ENCODE results near the gene EPHB1.

The EPHB1 gene

DNA sequence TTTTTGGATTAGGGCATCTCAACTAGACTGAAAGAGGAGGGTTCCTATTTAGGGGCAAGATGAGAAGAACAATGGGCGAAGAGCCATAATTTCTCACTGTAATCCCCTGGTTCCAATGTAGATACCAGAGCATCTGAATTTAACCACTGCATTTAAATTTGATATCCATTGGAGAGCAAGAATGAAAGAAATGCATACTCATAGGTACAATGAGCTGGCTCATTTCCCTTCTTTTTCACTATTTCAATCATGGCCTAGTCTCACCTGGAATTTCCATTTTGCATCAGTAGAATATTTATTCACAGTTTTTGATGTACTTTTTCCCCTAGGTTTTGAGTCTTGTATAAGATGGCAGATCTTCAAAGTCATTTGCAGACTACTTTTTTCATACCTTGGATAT is 13.8 kb downstream of the EPHB1 start:
- DNase-seq: no peak

DNA sequence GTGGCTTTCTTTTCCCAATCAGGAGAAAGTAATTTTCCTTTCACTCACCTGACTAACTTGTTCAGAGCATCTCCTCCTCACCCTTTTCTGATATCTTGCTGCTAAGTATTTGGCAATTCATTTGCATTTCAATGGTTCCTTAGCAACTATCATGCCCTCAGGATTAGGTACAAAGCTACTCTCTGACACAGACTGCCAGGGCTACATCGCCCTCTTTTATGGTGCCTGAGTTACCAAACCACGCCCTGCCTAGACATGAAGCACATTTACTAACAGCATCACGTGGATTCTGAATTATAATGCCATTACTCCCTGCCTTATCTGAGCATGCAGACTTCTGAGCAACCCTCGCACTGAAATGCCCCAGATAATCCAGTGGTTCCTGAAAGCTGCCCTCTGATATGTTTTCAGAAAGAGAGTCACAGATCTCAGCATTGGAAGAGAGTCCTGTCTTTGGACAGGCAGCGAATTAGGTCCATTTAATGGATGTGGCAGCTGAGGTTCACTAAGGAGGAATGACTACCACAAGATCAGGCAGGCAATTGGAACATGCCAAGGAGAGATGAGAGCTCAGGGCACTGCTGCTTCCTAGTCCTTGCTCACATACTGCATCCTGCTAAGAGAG is 14.5 kb downstream of the EPHB1 start:
- no peak for DNase-seq

DNA sequence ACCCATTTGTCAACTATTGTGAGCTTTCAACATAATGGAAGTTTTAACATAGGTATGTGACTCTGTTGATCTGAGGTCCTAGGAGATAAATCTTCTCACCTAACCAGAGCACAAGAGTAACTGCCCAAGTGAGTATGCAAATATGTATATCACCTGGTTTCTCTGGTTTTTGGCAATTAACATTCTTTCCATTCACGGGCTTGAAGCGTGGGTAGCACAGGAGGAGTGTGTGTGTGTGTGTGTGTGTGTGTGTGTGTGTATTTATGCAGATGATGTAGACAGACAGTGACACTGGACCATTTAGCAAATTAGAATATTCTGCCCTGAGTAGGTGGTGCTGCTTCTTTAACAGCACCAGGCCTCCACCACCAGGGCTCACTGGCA is 15.0 kb downstream of the EPHB1 start:
- DNase-seq: no peak

DNA sequence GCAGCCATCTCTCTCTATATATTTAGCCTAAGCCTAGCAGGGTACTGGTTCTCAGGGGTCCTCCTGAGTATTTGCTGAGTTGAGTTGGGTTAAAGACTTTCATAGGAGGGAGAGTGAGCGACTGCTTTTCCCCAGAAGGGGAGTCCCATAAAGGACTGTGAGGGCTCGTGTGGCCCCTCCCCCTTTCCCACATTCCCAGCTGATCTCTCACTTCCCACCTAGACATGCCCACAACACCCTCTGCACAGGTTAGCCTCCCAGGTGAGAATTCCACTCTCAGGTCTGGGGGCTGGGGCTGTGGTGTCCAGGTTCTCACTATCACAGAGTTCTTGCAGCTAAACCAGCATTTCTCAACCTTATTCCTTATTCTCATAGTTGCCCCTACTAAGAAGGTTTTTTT is 15.8 kb downstream of the EPHB1 start:
- no peak for DNase-seq

DNA sequence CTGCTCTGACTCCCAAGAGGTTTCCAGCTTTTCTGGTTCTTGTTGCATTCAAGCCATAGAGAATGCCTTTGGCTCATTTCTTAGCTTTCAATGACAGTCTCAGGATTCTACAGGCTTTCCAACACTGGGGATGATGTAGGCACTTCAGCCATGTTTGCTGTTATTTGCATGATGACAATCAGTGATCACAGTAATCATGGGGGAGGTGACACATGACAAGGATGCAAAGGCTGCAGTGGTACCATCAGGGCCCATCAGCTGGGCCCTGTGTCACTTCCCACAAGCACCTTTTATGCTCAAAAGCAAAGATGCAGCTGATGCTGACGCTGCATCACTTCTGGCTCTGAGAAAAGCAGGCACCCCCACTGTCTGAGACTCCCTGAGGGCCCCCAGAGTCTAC is 18.6 kb downstream of the EPHB1 start:
- DNase-seq: no peak

DNA sequence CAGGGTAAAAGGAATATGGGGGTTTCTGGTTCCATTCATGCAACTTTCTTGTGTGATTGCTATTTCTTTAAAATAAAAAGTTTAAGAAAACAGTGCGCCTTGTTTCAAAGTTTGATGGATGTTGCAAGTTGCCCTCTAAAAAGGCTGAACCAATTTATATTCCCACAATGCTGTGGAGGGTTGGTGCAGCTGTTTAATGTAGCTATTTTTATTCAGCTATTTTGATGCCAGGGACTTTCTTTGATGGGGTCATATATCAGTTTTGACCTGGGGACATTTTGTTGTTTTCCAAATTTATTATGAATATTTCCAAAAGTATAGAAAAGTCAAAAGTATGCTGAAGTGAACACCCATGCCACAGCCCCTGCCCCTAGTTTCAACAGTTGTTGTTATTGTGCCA is 20.5 kb downstream of the EPHB1 start:
- no peak for DNase-seq

DNA sequence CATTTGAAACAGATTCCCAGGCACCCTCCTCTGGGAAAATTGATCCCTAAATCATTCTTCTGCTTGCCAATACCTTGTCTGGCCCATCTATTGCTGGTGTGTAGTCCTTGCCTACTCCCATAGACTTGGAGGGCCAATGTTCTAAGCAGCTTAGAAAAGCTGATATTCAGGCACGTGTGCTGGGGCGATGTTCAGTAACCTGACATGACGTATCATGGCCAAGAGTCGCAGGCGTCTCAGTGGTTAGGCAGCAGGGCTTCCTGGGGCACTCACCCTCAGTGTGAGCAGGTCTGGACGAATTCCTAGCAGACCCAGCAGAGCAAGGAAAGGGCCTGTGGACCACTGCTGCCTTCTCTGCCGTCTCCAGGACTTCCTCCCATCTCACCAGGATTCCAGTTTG is 21.6 kb downstream of the EPHB1 start:
- no peak for DNase-seq

DNA sequence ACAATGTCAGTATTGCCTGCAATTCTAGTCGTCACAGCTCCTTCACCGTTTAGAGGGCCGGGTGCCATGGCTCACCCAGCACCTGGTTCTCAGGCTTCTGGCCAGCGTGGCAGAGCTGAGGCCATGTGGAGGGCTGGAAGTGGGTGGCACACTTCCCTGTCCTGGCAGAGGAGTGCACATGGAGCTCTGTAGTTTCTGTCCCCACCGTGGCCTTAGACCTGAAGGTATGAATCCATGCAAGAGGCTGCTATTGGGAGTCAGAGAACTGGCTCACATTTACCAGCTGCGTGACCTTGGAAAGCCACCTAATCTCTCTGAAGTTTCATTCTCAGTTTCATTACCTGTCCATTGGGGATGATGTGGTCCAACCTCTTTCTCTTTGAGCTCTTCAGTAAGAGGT is 22.2 kb downstream of the EPHB1 start:
- DNase-seq: no peak

DNA sequence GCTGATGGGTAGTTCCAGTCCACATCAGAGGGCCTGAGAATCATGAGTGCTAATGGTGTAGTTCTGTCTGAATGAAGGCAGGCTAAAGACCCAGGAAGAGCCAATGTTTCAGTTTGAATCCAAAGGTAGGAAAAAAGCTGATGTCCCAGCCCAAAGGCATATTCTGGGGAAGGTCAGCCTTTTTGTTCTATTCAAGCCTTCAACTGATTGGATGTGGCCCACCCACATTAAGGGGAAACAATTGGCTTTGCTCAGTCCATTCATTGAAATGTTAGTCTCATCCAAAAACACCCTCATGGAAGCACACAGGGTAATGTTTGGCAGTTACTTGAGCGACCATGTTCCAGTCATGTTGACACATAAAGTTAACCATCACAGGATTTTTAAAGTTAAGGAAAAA is 25.9 kb downstream of the EPHB1 start:
- no peak for DNase-seq

DNA sequence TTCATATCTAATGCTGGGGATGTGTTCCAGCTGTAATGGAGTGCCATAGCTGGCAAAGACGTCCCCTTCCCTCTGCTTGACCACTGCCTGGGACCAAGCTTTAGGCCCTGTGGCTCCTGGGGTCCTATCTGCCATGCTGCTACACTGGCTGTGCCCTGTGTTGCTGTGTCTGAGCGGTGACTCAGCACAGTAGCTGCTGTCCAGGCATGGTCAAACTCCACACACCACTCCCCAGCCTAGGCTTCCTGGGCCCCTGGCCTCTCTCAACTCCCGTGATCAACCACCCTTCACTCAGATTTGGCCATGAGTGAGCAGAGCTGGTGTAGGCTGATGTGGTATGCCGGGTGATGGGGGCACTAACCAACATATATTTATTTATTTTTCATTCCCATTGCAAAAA is 27.0 kb downstream of the EPHB1 start:
- DNase-seq: no peak

DNA sequence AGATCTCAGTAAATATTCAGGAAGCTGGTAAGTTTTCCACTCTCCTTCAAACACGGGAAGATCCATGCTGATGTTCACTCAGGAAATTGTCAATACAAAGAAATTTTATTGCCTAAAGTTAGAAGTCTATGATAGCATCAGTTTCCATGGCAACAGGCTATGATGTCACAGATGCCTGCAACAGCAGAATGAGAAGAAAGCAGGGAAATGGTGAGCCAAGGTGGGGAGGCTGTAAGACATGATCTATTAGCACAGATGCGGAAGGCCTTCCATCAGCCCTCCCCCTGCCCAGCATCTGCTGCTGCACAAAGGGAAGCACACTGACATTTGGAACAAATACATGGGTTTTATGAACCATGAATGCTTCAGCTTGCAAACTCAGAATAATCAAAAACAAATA is 28.6 kb downstream of the EPHB1 start:
- no peak for DNase-seq

DNA sequence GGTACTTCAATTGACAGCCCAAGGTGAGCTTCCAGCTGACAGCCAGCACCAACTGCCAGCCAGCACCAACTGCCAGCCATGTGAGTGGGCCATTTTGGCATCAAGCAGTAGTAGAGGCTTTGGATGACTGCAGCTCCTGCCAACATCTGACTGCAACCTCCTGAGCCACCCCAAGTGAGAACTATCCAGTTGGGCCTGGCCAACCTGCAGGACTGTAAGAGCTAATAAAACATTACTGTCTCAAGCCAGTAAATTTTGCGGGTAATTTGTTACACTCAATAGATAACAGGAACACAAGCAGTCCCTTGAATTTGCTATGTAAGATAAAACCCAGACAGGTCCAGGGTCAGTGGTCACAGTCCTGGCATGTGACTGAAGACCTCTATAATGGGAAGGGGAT is 29.7 kb downstream of the EPHB1 start:
- DNase-seq: no peak

DNA sequence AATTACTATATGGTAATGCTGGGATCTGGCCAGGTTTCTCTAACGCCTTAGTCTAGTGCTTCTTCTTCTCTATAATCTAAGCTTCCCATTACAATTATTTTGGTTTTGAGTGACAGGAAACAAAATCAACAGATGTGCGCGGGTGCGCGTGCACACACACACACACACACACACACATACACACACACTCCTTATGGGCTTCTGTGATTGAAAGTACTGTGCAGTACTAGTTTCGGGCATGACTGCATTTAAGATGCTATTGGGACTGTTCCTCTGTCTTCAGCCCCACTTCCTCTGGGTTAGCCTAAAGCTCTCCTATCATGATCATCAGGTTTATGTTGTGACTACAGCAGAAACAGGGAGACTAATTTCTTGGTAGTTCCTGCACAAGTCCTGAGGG is 32.2 kb downstream of the EPHB1 start:
- no peak for DNase-seq

DNA sequence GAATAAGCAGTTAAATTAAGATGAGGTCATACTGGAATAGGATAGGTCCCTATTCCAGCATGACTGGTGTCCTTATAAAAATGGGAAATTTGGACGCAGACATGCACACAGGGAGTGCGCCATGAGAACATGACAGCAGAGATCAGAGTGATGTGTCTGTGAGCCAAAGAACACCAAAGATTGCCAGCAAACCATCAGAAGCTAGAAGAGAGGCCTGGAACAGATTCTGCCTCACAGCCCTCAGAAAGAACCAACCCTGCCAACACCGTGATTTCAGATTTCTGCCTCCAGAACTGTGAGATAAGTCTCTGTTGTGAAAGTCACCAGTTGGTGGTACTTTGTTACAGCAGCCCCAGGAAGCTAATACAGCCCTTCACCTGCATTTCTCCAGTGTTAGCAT is 34.7 kb downstream of the EPHB1 start:
- no peak for DNase-seq

DNA sequence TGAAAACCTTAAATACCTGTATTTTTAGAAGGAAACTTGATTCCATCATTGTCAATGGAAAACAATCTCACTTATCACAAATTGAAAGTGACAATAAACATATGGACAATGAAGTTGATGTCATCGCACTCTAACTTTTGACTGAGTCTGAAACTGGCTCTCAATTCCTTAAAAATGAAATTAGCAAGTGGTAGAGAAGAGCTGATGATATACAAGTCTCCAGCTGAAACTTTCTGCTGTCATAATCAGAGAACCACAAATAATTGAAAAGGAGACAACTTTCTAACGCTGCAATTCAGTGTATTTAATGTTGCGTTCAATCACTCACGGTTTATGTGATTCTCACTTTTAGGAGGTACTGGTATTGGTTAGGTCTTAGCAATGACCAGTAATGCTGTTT is 37.5 kb downstream of the EPHB1 start:
- DNase-seq: no peak

DNA sequence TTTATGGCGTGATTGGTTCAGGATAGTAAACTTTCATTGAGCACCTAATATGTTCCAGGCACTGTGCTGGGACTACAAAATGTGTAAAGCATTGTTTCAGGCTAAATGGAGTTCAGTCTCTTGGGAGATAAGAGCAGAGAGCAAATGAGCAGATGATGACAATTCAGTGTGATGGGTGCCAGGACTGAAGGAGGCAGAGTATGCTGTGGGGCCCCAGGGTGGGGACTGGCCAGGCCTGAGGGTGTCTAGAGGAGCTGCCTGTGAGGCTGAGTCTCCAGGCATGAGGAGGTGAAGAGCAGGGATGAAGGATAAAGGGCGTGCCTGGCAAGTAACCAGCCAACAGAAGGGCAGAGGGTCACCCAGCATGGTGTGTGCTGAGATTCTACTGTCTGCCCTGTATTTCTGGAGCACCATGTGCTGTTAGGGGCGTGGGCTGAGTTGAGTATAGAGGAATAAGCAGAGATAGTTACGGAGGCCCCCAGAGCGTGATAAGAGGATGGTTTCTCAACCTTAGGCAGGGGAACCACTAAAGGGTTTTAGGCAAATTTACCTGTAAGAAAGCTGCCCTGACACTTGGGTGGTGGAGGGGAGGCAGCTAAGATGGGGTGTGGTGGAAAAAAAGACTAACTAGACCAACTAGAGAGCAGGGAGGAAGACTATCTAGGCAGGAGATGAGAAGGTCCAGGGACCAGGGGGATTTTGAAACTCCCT is 38.5 kb downstream of the EPHB1 start:
- DNase-seq: no peak

DNA sequence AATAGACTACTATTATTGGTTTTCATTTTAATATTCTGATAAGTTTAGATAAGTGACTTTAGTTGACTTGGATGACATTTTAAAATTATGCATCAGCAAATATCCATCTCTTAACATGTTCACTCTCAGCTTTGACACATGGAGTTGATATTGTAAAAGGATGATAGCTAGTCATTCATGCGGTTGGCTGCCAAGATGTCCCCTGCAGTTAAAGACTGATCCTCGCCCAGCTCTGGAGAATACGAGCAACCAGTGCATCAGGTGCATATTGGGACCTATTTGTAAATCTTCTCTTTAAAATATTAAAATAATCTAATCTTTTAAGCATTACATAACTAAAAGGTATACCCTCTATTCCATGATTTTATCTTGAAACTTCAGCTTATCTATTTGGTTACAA is 41.9 kb downstream of the EPHB1 start:
- no peak for DNase-seq

DNA sequence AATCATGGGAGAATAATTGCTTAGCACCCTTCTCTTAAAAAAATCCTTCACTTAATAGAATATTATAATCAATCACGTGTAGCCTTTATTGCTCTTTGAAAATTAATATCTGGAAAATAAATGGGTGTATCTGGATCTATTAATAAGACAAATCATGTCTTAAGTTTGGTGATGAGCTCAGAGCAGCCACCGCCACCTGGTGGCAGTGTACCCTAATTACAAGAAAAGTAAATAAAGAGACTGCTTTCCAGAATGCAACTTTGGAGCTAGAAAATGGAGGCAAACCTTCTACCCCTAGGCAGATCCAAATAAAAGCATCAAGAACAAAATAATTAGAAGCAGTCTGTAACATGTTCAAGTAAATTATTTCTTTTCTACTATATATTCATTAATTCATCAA is 43.5 kb downstream of the EPHB1 start:
- no peak for DNase-seq

DNA sequence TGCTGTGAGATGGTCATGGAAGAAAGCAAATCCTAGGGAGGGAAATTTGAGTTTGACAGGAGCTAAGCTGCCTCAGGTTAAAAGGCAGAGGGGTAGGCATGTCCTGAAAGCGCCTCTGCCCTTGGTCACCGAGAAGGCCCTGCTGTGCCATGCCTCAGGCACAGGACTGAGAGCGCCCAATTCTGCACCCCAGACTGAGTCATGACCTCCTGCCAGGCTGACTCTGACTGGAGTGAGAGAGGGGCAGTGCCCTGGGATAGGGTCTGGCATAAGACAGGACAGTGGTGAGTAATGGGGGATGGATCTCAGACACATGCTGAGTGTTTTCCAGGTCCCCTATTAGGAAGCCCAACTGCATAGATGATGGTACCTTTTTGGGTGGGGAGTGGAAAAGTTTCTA is 44.4 kb downstream of the EPHB1 start:
- no peak for DNase-seq

DNA sequence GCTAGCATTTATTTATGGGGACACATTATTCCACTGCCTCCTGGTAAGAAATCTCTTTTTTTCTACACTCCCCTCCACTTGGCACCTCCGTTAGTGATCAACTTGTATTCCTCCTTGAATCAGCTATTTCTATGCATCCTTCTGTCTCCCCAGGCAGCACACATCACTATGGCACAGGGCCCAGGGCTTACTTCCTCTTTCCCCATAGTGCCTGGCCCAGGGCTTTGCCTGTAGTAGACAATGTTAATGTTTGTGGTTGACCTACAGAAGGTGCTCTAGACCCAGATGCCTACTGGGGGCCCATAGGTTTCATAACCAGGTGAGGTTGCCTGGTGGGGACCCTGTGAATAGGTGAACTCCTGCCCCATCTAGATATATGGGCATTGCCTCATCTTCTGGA is 44.9 kb downstream of the EPHB1 start:
- DNase-seq: no peak

DNA sequence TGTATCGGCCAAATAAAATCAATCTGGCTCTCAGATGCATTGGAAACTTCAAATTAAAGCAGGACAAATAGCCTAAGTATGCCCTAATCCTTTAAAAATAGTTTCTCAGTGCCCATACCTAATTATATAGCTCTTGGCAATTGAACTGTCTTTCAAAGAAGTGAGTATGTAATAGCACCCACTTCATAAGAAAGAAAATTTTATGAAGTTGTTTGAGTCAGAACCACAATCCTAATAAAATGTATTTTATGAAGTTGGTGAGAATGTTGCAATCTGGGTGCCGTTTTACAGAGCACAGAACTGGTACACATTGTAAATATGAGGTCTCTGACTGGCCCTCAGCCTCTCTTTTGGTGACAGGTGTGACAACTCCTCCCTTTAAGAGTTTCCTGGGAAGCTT is 45.4 kb downstream of the EPHB1 start:
- DNase-seq: no peak

DNA sequence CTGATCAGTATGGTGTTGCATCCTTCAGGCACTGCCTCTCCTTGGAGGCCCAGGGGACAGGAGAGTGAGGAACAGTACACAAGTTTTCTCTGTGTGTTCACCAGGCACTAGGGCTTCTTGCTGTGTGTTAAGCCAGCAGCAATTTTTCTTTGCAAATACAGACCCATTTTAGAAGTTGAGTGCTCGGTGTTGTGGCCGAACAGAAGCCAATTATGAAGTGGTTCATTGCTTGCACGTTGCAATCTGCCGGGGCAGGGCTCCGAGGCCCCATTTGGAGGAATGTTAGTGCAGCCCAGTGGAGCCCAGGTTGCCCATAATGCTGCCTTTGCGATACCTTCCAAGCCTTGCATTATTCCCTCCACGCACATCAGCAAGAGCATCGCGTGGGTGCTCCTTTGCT is 51.0 kb downstream of the EPHB1 start:
- no peak for DNase-seq

DNA sequence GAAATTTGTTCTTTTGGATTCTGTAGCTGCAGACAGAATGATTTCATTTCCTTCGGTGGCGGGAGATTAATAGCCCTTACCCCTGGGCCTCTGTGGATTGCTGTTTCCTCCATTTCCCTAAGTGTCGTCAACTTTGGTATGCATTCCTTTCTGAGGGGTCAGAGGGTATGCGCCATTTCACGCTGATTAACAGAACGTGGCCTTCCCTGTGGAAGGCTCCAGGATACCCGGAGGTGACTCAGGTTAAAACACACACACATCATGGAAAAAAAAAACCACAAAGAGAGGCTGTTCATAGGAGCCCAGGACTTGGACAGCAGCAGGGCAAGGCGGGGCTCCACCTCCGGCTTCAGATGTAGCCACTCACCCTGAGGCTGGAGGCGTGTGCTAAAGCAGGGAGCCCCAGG is 51.9 kb downstream of the EPHB1 start:
- peak; percentile 13 for DNase-seq

DNA sequence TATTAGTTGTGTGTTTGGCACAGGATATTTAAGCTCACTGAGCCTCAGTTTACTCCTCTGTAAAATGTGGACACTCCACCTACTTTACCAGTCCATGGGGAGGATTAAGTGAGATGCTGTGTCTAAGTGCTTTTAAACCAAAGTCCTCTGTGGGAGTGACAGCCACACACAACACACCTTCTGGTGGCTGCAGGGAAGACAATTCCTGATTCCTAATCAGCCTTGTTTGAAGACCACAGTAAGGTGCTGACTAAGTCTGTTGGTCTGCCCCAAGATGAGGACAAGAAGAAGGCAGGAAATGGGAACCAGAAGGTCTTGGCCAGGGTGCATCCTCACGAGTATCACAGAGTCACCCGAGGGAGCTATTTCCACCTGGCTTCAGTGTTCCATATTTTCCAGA is 52.3 kb downstream of the EPHB1 start:
- DNase-seq: no peak

DNA sequence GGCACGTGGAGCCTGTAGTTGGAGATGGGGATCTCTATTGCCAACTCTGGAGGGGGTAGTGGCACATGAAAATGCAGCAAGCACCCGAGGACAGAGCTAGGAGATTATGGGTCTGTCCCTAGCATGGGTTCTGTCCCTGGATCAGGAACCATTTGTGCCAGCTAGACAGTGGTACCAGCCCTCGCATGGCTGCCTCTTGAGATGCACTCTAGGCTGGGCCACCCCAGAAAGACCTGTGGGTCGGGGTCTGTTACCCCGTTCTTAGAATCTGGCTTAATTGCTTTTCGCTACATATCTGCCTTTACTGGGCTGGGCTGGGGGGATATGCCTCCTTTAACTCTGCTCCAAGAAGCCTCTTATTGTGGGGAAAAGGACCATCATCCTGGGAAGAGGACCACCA is 54.5 kb downstream of the EPHB1 start:
- DNase-seq: no peak
